HG02588 (cell line): Measurements from ENCODE around the gene RWDD1.
A peak's percentile ranks its signal among the peaks of the same experiment; 100 is the strongest.
"Not testable (repeated sequence)": the region's sequence is repeated elsewhere in the genome, so short reads cannot be mapped to it uniquely, and the experiment has no call there.

ENCODE experiments used
- ATAC-seq: cut with Tn5 transposase; IDR thresholded peaks from one replicate; pipeline ENCODE4 v1.9.1; 2021; ENCODE audit warnings: mild to moderate bottlenecking, moderate library complexity; ENCODE audit not compliant: unreplicated experiment

RWDD1 gene

GRCh38 chr6:116604868-116605267 is 33.6 kb downstream of the RWDD1 start:
- ATAC-seq = not testable (repeated sequence)

- ATAC-seq = no peak
These were observed 34.6 kb downstream of the RWDD1 start for GRCh38 chr6:116605935-116606334.

GRCh38 chr6:116611056-116611455 is 39.8 kb downstream of the RWDD1 start:
- no peak for ATAC-seq

GRCh38 chr6:116615937-116616736 is 44.8 kb downstream of the RWDD1 start, which contains the start of gene RSPH4A:
Gene RSPH4A, plus strand, starts transcription at chr6:116616479. Its CDS starts 145 bp downstream, at chr6:116616624.
- peak; percentile 100 for ATAC-seq

GRCh38 chr6:116616737-116617053 is 45.4 kb downstream of the RWDD1 start:
- ATAC-seq = peak; percentile 17

GRCh38 chr6:116624036-116624805 is 52.9 kb downstream of the RWDD1 start:
- ATAC-seq = no peak

- ATAC-seq = no peak
These were observed 54.6 kb downstream of the RWDD1 start for GRCh38 chr6:116625872-116626271.

- no peak for ATAC-seq
These were observed 58.3 kb downstream of the RWDD1 start for GRCh38 chr6:116629563-116629981.

GRCh38 chr6:116631379-116631990 is 60.2 kb downstream of the RWDD1 start:
- ATAC-seq = no peak

GRCh38 chr6:116633685-116634084 is 62.4 kb downstream of the RWDD1 start:
- ATAC-seq = no peak
